ENCODE measurements around the gene PLCB1.
"Not testable (repeated sequence)": the region's sequence is repeated elsewhere in the genome, so short reads cannot be mapped to it uniquely, and the experiment has no call there.

The PLCB1 gene

DNA sequence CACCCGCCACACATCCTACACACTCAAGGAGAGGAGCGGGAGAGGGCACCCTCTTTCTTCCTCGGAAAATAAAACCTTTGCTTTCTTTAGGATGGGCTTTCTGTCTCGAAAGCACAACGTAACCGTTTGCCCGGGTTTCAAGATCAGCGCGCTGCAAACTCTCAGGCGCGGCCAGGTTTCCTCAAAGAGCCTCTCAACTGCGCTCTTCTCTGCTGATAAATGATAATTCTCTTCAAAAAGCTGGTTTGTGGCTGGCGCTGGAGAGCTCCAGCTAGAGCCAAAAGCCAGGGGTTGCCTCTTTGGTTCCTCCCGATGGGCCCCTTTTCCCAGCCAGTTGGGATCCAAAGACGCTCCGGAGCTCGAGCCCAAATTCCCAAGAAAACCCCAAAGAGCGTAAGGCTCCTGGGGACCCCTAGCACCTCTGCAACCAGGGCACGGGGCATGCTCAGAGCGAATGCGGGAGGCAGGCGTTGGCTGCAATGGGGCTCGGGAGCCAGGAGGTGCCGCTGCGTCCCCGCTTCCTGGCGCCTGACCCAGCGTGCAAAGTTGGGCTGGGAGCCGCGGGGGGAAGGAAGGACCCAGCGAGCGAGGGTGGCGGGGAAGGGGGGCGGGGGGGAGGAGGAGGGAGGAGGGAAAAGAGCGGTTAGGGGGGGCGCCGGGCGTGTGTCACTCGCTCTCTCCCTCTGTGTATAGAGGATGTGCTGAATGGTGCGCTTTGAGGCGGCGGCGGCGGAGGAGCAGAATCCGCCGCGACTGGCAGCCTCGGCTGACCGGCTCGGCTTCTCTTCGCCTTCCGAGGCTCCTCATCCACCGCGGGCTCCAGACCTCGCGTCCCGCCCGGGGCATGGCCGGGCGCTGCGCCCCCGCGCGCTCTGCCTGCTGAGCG lies at the start of gene PLCB1:
Gene PLCB1, plus strand, starts transcription at position 669 of the 886 bp plus-strand sequence. CDS start 386 bp downstream, outside the sequence.
- DNase-seq = peak; percentile 93

GRCh38 chr20:8082989-8083388 lies 49.1 kb upstream of the PLCB1 start:
- DNase-seq = peak; percentile 52

GRCh38 chr20:8089668-8090067 lies 42.4 kb upstream of the PLCB1 start:
- DNase-seq = no peak

DNA sequence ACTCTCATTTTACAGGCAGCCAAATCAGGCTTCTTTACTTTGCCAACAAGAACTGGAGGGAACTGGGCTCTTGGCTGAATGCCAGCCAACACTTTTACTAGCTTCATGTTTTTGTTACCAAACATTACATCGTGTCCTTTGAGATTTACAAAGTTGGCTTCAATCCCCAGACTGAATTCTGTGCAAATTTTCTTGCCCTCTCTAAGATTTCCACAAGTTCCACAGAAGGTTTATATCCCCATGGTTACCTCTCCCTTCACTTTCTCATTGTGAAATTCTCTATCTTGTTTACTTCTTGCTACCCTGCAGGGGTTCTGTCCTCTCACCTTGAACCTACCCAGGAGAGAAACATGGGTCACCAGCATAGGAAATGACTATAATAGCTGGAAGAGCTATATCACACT lies 37.6 kb upstream of the PLCB1 start:
- DNase-seq = peak; percentile 25

GRCh38 chr20:8094850-8095249 lies 37.2 kb upstream of the PLCB1 start:
- DNase-seq = no peak

DNA sequence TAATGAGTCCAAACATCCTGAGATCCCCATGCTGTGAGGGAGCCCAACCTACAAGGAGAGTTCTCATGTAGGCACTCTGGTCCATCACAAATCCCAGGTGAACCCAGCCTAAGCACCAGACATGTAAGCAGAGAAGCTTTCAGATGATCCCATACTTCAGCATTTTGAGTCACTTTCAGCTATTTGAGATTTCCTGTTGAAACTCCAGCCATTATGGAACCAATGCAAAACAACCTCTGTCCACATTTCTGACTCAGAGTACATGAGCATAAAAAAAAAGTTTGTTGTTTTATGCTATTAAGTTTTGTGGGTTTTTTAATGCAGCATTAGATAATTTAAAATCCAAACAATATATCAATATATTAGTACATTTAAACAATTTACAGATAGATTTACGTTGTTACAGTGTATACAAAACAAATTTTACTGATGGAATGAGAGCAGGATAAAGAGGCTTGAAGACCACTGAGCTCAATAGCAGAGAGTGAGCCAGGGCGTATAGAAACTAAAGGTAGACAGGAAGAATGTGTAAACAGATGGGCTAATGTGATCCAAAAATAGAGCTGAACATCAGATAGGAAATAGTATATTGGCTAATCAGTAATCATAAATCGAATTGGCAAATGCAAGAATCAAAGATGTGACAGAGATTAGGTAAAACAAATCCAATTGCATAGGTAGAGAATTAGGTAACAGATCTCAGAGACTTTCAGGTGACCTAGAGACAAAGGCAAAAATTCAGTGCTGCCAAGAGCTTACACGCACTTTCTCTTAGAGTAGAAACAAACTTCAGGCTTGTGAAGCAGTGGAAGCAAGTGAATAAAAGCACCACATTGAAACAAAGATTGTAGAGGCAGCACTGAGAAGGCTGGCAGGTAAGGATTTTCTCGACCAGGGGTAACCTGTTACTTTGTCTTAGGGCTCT lies 36.2 kb upstream of the PLCB1 start:
- no peak for DNase-seq

GRCh38 chr20:8097307-8097706 lies 34.8 kb upstream of the PLCB1 start:
- no peak for DNase-seq

GRCh38 chr20:8104252-8104651 lies 27.8 kb upstream of the PLCB1 start:
- no peak for DNase-seq

GRCh38 chr20:8114612-8115011 lies 17.5 kb upstream of the PLCB1 start:
- DNase-seq = not testable (repeated sequence)

- no peak for DNase-seq
Measured at GRCh38 chr20:8115436-8115835, 16.6 kb upstream of the PLCB1 start.

DNA sequence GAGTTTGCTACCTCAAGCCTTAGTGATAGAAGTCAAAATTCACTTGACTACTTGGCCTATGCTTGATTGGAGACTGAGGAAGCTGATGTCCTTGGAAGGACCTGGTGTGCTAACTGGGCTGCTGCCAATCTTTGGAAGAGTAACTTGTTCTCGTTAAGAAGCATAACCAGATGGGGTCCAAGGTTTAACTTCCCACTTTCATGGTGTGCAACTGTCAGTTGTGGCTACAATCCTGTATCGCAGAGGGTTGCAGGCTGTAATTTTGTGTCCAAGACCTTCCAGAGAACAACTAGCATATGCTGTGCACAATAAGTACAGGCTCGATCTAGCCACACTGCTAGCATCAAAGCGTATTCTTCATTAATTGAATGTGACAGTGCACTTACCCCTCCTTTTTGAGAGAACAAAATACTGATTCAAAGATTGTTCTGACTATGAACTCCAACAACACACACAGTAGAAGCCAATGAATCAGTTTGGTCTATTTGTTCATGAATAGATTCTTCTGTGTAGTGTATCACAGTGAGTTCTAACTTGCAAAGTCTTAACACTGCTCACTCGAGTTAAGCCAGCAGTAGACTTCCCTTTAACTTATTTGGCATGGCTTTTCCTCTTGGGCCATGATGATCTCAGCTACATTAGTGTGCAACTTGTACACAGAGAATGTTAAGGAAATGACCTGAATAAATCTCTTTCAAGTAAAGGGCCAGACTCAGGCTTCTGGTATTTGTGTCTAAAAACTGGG lies 15.8 kb upstream of the PLCB1 start:
- no peak for DNase-seq

DNA sequence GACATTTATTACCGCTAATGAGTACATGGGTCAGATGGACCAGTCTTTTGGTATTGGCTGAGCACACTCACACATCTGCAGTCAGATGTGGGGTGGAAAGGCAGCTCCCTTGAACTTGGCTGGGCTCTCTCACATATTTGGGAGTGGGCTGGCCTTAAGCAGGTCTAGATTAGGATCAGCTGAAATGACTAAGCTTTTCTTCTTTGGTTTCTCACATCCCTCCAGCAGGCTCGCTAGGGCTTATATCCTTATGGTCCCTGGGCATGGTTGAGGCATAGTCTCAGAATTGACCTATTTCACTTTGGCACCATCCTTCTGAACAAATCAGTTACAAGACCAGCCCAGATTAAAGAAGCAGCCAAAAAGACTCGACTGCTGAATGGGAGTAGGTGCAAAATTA lies 14.4 kb upstream of the PLCB1 start:
- peak; percentile 51 for DNase-seq

- no peak for DNase-seq
Measured at GRCh38 chr20:8118039-8118438, 14.0 kb upstream of the PLCB1 start.

DNA sequence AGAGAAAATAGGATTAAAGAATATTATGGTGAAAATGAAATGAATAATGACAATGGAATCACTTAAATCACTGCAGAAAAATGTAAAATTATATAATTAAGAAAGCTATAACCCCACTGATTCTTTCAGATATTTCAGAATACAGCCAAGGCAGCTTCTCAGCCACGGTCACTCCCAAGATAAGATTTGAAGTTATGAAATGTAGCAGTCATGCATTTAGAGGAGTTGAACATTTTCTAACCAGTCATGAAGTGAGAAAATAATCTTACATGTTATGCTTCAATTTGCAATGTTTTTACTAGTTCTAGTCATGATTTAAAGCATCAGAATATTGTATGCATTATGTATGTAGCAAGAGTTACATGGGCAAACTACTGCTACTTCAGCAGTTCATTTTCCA lies 13.3 kb upstream of the PLCB1 start:
- no peak for DNase-seq

- DNase-seq = no peak
Measured at GRCh38 chr20:8121666-8122065, 10.4 kb upstream of the PLCB1 start.

- no peak for DNase-seq
Measured at GRCh38 chr20:8124639-8125038, 7.4 kb upstream of the PLCB1 start.

DNA sequence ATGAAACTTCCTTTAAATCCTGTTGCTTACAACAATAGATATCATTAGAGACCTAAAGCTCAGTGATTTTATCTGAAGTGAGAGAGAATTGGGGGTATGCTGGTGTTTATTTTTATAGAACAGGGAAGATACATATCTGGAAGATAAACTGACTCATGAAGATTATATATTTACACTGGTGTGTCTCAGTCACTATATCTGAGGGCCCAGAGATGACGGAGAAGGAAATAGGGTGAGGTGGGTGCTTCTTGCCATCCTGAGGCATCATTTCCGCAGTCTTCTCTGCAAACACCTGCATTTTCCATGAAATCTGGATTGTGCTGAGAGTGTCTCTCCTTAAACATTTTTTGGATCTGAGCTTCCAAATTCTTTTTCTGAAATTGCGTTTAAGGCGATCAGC lies 5.9 kb upstream of the PLCB1 start:
- no peak for DNase-seq

GRCh38 chr20:8126841-8127378 lies 5.2 kb upstream of the PLCB1 start:
- DNase-seq = no peak

- peak; percentile 22 for DNase-seq
Measured at GRCh38 chr20:8127553-8128255, 4.4 kb upstream of the PLCB1 start.

GRCh38 chr20:8128291-8129060 lies 3.6 kb upstream of the PLCB1 start:
- no peak for DNase-seq
